RWPE2 (cell line): ENCODE measurements around the gene MORC1.
"Not testable (repeated sequence)": the region's sequence is repeated elsewhere in the genome, so short reads cannot be mapped to it uniquely, and the experiment has no call there.

Source experiments
- ATAC-seq: fragments of 200-7000 bp; cut with Tn5 transposase; 3 replicates; pipeline ENCODE4 v1.9.1; 2021; ENCODE audit warnings: low read depth
- DNase-seq: peaks from one replicate; pipeline ENCODE4 v3.0.0-alpha.2; 2020; ENCODE audit warnings: low spot score
- H3K27ac ChIP-seq: fragments of 450-650 bp; 2 replicates; pipeline ENCODE4 v1.5.1; 2017; ENCODE audit warnings: mild to moderate bottlenecking; ENCODE audit not compliant: poor library complexity, severe bottlenecking
- H3K27me3 ChIP-seq: fragments of 250-450 bp; sonication (Bioruptor Pico); 2 replicates; pipeline ENCODE4 v1.5.1; 2021; ENCODE audit warnings: mild to moderate bottlenecking, moderate library complexity; ENCODE audit not compliant: insufficient read depth, poor library complexity, severe bottlenecking
- H3K36me3 ChIP-seq: fragments of 250-450 bp; sonication (Bioruptor Pico); 2 replicates; pipeline ENCODE4 v1.5.1; 2020; ENCODE audit warnings: low read depth, mild to moderate bottlenecking, moderate library complexity
- H3K4me1 ChIP-seq: fragments of 250-450 bp; sonication (Bioruptor Pico); 2 replicates; pipeline ENCODE4 v1.5.1; 2021; ENCODE audit warnings: mild to moderate bottlenecking, moderate library complexity; ENCODE audit not compliant: insufficient read depth, poor library complexity, severe bottlenecking
- H3K4me3 ChIP-seq: fragments of 250-450 bp; sonication (Bioruptor Pico); 2 replicates; pipeline ENCODE4 v1.5.1; 2021; ENCODE audit warnings: mild to moderate bottlenecking, moderate library complexity; ENCODE audit not compliant: severe bottlenecking
- H3K9me3 ChIP-seq: fragments of 250-450 bp; sonication (Bioruptor Pico); 2 replicates; pipeline ENCODE4 v1.5.1; 2021; ENCODE audit warnings: mild to moderate bottlenecking, moderate library complexity; ENCODE audit not compliant: severe bottlenecking
- CTCF ChIP-seq: fragments of 450-650 bp; IDR thresholded peaks from one replicate; pipeline ENCODE4 v1.5.1; 2017; ENCODE audit warnings: mild to moderate bottlenecking, moderate library complexity; ENCODE audit not compliant: poor library complexity, severe bottlenecking

MORC1 gene

GRCh38 chr3:109137761-109138160, 19.8 kb upstream of the MORC1 start:
- TF ChIP-seq CTCF, result no peak
- no peaks in the 10 kb centered on the region for H3K4me1 ChIP-seq
- no peak overlapping the region for H3K27ac ChIP-seq
- H3K27me3 ChIP-seq, result no peaks in the 10 kb centered on the region
- H3K4me3 ChIP-seq, result no peak overlapping the region
- H3K36me3 ChIP-seq, result no peaks in the 10 kb centered on the region
- H3K9me3 ChIP-seq, result no peaks in the 10 kb centered on the region
- ATAC-seq (no peak), DNase-seq (no peak)

GRCh38 chr3:109136523-109136922, 18.6 kb upstream of the MORC1 start, which contains the start of gene C3orf85:
Gene C3orf85 (plus strand): TSS chr3:109136719. CDS start chr3:109136848, 129 bp downstream.
- TF ChIP-seq CTCF, result no peak
- DNase-seq (no peak), ATAC-seq (no peak)
- no peak within 1 kb of the TSS for H3K4me3 ChIP-seq
- H3K36me3 ChIP-seq, result no peaks in the 10 kb centered on the region
- H3K27ac ChIP-seq, result no peak within 1 kb of the TSS
- no peaks in the 10 kb centered on the region for H3K27me3 ChIP-seq
- H3K9me3 ChIP-seq, result no peaks in the 10 kb centered on the region
- H3K4me1 ChIP-seq, result no peaks in the 10 kb centered on the region

GRCh38 chr3:109133474-109133816, 15.5 kb upstream of the MORC1 start:
- not testable (repeated sequence) for H3K9me3 ChIP-seq, DNase-seq, H3K4me3 ChIP-seq, H3K4me1 ChIP-seq, ATAC-seq, H3K36me3 ChIP-seq, H3K27me3 ChIP-seq, H3K27ac ChIP-seq

GRCh38 chr3:109132801-109133473, 15.0 kb upstream of the MORC1 start:
- Histone ChIP-seq H3K4me3 (no peak overlapping the region), H3K27ac (no peak overlapping the region), H3K4me1 (no peaks in the 10 kb centered on the region), H3K27me3 (no peaks in the 10 kb centered on the region), H3K9me3 (no peaks in the 10 kb centered on the region), H3K36me3 (no peaks in the 10 kb centered on the region)
- TF ChIP-seq CTCF, result no peak
- ATAC-seq (no peak), DNase-seq (no peak)

- no peaks in the 10 kb centered on the region for H3K9me3 ChIP-seq
- H3K36me3 ChIP-seq, result no peaks in the 10 kb centered on the region
- H3K27me3 ChIP-seq, result no peaks in the 10 kb centered on the region
- H3K4me3 ChIP-seq, result no peak overlapping the region
- no peaks in the 10 kb centered on the region for H3K4me1 ChIP-seq
- ATAC-seq (no peak), DNase-seq (no peak)
- TF ChIP-seq CTCF, result no peak
- no peak overlapping the region for H3K27ac ChIP-seq
Measured at GRCh38 chr3:109131276-109131675, 13.3 kb upstream of the MORC1 start.
